Natural killer cell (primary cell): ENCODE measurements around the gene ELOVL2. TPM values are rescaled to one million over a fixed set of nuclear protein-coding genes. Genes with fewer than 3 reads are reported as not detected.
"Not testable (repeated sequence)": the region's sequence is repeated elsewhere in the genome, so short reads cannot be mapped to it uniquely, and the experiment has no call there.

Source experiments
- ATAC-seq, 3 donors: fragments of 150-1000 bp in 2 of 3; fragments of 200-7000 bp in 1 of 3; cut with Tn5 transposase; 1 replicate in 1 of 3; 2 replicates in 2 of 3; pipeline ENCODE4 v1.10.0; 2021; ENCODE audit warnings: mild to moderate bottlenecking in 2 of 3, moderate library complexity in 2 of 3
- DNase-seq, 2 donors: peaks; one replicate each; pipeline versions ENCODE4 v3.0.0 to v3.0.0-alpha.2; 2013 to 2021; ENCODE audit warnings: mixed read lengths in 1 of 2
- H3K27ac ChIP-seq: one replicate; pipeline ENCODE4 v1.5.1; 2013; ENCODE audit warnings: mild to moderate bottlenecking, low read length
- H3K27me3 ChIP-seq: one replicate; pipeline ENCODE4 v1.6.1; 2013; ENCODE audit warnings: low read length; ENCODE audit not compliant: control insufficient read depth, insufficient read depth
- H3K36me3 ChIP-seq: one replicate; pipeline ENCODE4 v1.6.1; 2013; ENCODE audit warnings: low read length; ENCODE audit not compliant: control insufficient read depth, insufficient read depth
- H3K4me1 ChIP-seq: one replicate; pipeline ENCODE4 v1.6.1; 2013; ENCODE audit warnings: low read length; ENCODE audit not compliant: control insufficient read depth, insufficient read depth
- H3K4me3 ChIP-seq: one replicate; pipeline ENCODE4 v1.5.1; 2013; ENCODE audit warnings: low read length
- H3K9me3 ChIP-seq: one replicate; pipeline ENCODE4 v1.6.1; 2013; ENCODE audit warnings: low read length; ENCODE audit not compliant: control insufficient read depth, insufficient read depth
- H3K27ac Mint-ChIP-seq, 2 donors: one replicate each; pipeline ENCODE4 v1.8.0; 2022; ENCODE audit warnings: mild to moderate bottlenecking in 2 of 2, mixed read lengths in 2 of 2, moderate library complexity in 1 of 2
- H3K27me3 Mint-ChIP-seq, 2 donors: one replicate each; pipeline ENCODE4 v1.8.0; 2022; ENCODE audit warnings: low read depth in 2 of 2, mixed read lengths in 2 of 2
- H3K36me3 Mint-ChIP-seq: one replicate; pipeline ENCODE4 v1.8.0; 2022; ENCODE audit warnings: mixed read lengths
- H3K4me1 Mint-ChIP-seq, 2 donors: one replicate each; pipeline ENCODE4 v1.8.0; 2022; ENCODE audit warnings: mixed read lengths in 2 of 2
- H3K4me3 Mint-ChIP-seq: one replicate; pipeline ENCODE4 v1.8.0; 2022; ENCODE audit warnings: mild to moderate bottlenecking, moderate library complexity, mixed read lengths
- H3K9me3 Mint-ChIP-seq, 2 donors: one replicate each; pipeline ENCODE4 v1.8.0; 2022; ENCODE audit warnings: mixed read lengths in 2 of 2
- WGBS: methylation state at CpG from one replicate; pipeline ENCODE4 v1.1.7; 2013; ENCODE audit warnings: missing lambda C conversion rate; ENCODE audit not compliant: insufficient coverage; 5-methylcytosine and 5-hydroxymethylcytosine counted together
- intact Hi-C: fragments of 100-400 bp; cut with micrococcal nuclease; formaldehyde crosslinking; loops from one replicate; pipeline ENCODE4 v1.14.2; 2022
- total RNA-seq, 4 donors: library from RNA; stranded (reverse); fragments of 120-200 nt in 1 of 4; gene quantifications; one replicate each; pipeline versions ENCODE4 v1.2.3 to v1.2.4, GENCODE V29; 2013 to 2022
- TF ChIP-seq, protein P1 (sequence below): fragments of 200-600 bp; IDR thresholded peaks from one replicate; pipeline ENCODE4 v1.8.0; 2022; ENCODE audit warnings: antibody characterized with exemption

Gene ELOVL2
- total RNA-seq, 3 donors from 2014 or later (not counting 1 experiment from before 2014, with no cell fraction given) = not detected

DNA sequence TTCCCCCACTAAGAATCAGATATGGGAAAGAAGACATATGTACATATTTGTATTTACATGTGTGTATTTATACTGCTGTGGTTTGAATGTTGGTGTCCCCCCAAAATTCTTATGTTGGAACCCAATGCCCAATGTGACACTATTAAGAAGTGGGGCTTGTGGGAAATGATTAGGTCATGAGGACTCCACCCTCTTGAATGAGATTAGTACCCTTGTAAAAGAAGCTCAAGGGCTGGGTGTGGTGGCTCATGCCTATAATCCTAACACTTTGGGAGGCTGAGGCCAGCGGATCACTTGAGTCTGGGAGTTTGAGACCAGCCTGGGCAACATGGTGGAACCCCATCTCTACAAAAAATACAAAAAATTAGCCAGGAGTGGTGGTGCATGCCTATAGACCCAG lies 45.6 kb upstream of the ELOVL2 start:
- ATAC-seq (no peak), DNase-seq (no peak)
- H3K4me3 Mint-ChIP-seq = no peak overlapping the region
- H3K27ac ChIP-seq = no peak overlapping the region
- peaks cover 8% of the 10 kb centered on the region for H3K4me1 ChIP-seq
- H3K36me3 Mint-ChIP-seq = no peaks in the 10 kb centered on the region
- H3K9me3 Mint-ChIP-seq = no peaks in the 10 kb centered on the region
- no peaks in the 10 kb centered on the region for H3K9me3 ChIP-seq
- no peak overlapping the region for H3K27ac Mint-ChIP-seq
- peaks cover 13 to 14% of the 10 kb centered on the region in 2 donors for H3K4me1 Mint-ChIP-seq
- H3K27me3 Mint-ChIP-seq = peaks cover 0 to 13% of the 10 kb centered on the region in 2 donors
- 92% methylated on average over 1 of the region's 1 CpG for WGBS
- intact Hi-C loops = loop anchor here (5.0 kb wide), 1 partner anchor 143 kb away; the partner anchor contains the start of gene NEDD9
- TF ChIP-seq, protein P1, sequence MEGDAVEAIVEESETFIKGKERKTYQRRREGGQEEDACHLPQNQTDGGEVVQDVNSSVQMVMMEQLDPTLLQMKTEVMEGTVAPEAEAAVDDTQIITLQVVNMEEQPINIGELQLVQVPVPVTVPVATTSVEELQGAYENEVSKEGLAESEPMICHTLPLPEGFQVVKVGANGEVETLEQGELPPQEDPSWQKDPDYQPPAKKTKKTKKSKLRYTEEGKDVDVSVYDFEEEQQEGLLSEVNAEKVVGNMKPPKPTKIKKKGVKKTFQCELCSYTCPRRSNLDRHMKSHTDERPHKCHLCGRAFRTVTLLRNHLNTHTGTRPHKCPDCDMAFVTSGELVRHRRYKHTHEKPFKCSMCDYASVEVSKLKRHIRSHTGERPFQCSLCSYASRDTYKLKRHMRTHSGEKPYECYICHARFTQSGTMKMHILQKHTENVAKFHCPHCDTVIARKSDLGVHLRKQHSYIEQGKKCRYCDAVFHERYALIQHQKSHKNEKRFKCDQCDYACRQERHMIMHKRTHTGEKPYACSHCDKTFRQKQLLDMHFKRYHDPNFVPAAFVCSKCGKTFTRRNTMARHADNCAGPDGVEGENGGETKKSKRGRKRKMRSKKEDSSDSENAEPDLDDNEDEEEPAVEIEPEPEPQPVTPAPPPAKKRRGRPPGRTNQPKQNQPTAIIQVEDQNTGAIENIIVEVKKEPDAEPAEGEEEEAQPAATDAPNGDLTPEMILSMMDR = no peak
- H3K36me3 ChIP-seq = no peaks in the 10 kb centered on the region
- H3K4me3 ChIP-seq = no peak overlapping the region
- H3K27me3 ChIP-seq = no peaks in the 10 kb centered on the region

DNA sequence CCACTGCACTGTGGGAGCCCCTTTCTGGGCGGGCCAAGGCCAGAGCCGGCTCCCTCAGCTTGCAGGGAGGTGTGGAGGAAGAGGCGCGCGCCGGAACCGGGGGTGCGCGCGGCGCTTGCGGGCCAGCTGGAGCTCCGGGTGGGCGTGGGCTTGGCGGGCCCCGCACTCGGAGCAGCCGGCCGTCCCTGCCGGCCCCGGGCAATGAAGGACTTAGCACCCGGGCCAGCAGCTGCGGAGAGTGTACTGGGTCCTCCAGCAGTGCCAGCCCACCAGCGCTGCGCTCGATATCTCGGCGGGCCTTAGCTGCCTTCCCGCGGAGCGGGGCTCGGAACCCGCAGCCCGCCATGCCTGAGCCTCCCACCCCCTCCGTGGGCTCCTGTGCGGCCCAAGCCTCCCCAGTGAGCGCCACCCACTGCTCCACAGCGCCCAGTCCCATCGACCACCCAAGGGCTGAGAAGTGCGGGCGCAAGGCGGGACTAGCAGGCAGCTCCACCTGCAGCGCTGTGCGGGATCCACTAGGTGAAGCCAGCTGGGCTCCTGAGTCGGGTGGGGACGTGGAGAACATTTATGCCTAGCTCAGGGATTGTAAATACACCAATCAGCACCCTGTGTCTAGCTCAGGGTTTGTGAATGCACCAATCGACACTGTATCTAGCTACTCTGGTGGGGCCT lies 43.2 kb upstream of the ELOVL2 start:
- H3K27me3 ChIP-seq, H3K27ac ChIP-seq, H3K36me3 Mint-ChIP-seq, DNase-seq, H3K9me3 ChIP-seq, H3K4me1 ChIP-seq, H3K9me3 Mint-ChIP-seq, H3K4me1 Mint-ChIP-seq, H3K36me3 ChIP-seq, intact Hi-C loops, H3K4me3 ChIP-seq, H3K27ac Mint-ChIP-seq, H3K4me3 Mint-ChIP-seq, ATAC-seq: not testable (repeated sequence)
- 83% methylated on average over 46 of the region's 47 CpGs for WGBS
- peaks cover 0 to 13% of the 10 kb centered on the region in 2 donors for H3K27me3 Mint-ChIP-seq

DNA sequence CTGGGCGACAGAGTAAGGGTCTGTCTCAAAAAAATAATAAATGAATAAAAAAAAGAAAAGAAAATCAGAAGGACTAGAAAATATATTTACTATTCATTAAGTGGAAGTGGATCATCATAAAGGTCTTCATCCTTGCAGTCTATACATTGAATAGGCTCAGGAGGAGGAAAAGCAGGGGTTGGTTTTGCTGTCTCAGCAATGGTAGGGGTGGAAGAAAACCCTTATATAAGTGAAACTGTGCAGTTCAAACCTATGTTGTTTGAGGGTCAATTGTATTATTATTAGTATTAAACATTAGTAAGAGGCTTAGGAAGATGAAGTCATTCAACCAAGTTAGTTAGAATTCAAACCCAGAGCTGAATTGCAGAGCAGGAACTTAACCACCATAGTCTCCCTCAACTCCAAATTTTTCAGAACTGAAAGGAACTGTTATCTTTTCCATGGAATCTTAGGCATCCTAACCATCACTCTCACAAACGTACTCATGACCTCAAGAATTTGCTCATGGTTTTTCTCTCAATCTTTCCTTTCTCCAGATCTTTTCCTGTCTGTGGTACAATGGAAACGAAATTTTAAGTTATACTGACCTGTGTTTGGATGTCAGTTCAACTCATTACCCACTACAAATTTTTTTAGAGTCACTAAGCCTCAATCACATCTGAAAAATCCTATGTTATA lies 41.8 kb upstream of the ELOVL2 start:
- Mint-ChIP-seq H3K36me3 (no peaks in the 10 kb centered on the region), H3K27ac (no peak overlapping the region), H3K4me3 (no peak overlapping the region), H3K27me3 (peaks cover 0 to 13% of the 10 kb centered on the region in 2 donors), H3K9me3 (no peaks in the 10 kb centered on the region), H3K4me1 (no peaks in the 10 kb centered on the region)
- no peaks in the 10 kb centered on the region for H3K4me1 ChIP-seq
- TF ChIP-seq, protein P1 = no peak
- ATAC-seq (no peak), DNase-seq (no peak)
- 56% methylated on average over 1 of the region's 3 CpGs for WGBS
- no peaks in the 10 kb centered on the region for H3K27me3 ChIP-seq
- intact Hi-C loops = no loop called here
- H3K4me3 ChIP-seq = no peak overlapping the region
- H3K36me3 ChIP-seq = no peaks in the 10 kb centered on the region
- no peak overlapping the region for H3K27ac ChIP-seq
- H3K9me3 ChIP-seq = no peaks in the 10 kb centered on the region

DNA sequence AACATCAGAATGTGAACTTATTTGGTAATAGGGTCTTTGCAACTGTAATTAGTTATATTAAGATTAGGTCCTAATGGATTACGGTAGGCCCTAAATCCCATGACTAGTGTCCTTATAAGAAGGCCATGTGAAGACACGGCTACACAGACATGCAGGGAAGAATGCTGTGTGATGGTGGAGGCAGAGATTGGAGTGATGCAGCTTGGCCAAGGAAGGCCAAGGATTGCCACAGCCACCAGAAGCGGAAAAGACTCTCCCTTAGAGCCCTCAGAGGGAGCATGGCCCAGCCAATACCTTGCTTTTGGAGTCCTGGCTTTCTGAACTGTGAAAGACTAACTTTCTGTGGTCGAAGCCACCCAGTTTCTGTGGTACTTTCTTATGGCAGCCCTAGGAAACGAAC lies 39.9 kb upstream of the ELOVL2 start:
- Mint-ChIP-seq H3K36me3 (no peaks in the 10 kb centered on the region), H3K4me1 (no peaks in the 10 kb centered on the region), H3K27me3 (peaks cover 3 to 11% of the 10 kb centered on the region in 2 donors), H3K9me3 (no peaks in the 10 kb centered on the region), H3K27ac (no peak overlapping the region), H3K4me3 (no peak overlapping the region)
- Histone ChIP-seq H3K4me1 (no peaks in the 10 kb centered on the region), H3K9me3 (no peaks in the 10 kb centered on the region), H3K36me3 (no peaks in the 10 kb centered on the region), H3K27ac (no peak overlapping the region), H3K27me3 (no peaks in the 10 kb centered on the region), H3K4me3 (no peak overlapping the region)
- intact Hi-C loops = no loop called here
- TF ChIP-seq, protein P1 = no peak
- 86% methylated on average over 5 of the region's 5 CpGs for WGBS
- no peak for DNase-seq
- no peak for ATAC-seq
